ENCODE results near the gene VEPH1.

DNA sequence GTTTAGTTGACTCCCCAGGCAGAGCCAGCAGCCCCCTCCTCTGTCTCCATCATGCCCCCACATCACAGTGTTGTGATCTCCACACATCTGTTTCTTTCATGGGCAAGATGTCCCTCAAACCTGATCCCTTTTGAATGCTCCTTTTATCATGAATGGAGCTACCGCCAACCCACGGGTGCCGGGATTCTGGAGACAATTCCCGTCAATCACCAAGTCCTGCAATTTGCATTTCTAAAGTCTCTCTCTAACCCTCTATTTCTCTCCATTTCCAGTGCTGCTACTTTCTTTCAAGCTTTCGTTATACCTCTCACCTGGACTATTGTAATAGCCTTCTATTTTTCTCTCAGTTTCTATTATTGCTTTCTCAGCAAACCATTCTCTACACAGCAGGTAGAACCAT, 253.6 kb downstream of the VEPH1 start:
- TF ChIP-seq, protein P1, sequence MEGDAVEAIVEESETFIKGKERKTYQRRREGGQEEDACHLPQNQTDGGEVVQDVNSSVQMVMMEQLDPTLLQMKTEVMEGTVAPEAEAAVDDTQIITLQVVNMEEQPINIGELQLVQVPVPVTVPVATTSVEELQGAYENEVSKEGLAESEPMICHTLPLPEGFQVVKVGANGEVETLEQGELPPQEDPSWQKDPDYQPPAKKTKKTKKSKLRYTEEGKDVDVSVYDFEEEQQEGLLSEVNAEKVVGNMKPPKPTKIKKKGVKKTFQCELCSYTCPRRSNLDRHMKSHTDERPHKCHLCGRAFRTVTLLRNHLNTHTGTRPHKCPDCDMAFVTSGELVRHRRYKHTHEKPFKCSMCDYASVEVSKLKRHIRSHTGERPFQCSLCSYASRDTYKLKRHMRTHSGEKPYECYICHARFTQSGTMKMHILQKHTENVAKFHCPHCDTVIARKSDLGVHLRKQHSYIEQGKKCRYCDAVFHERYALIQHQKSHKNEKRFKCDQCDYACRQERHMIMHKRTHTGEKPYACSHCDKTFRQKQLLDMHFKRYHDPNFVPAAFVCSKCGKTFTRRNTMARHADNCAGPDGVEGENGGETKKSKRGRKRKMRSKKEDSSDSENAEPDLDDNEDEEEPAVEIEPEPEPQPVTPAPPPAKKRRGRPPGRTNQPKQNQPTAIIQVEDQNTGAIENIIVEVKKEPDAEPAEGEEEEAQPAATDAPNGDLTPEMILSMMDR (IDR thresholded peaks at IDR 0.05), result no peak
- TF ChIP-seq POLR2A (IDR thresholded peaks at IDR 0.05) (no peak), EP300 (IDR thresholded peaks at IDR 0.05) (no peak)

All from tibial nerve (tissue), 4 donors.